Measurements from ENCODE around the gene MMP20. TPM values are rescaled to one million over a fixed set of nuclear protein-coding genes. Genes with fewer than 3 reads are reported as not detected.

MMP20 gene
- total and polyA plus RNA-seq, 8 donors = not detected

DNA sequence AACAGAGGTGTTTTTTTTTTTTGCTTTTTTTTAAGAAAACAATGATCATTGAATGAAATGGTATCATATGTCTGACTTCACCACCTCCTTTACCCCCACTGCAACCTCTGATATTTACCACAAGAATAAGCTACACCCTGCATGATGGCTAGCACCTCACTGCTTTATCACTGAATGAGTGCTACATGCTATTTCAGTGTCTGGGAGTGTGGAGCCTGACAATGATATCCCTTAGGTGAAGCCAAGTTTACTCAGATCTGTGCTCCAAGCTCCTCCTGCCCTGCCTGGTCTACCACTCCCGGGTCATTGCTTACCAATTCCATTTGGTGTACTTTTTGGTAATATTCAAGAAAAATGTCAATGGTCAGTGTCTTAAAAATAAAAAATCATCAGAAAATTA, 21.1 kb downstream of the MMP20 start:
- DNase-seq (no peak), FAIRE-seq (no peak), ATAC-seq (no peak)
- Histone ChIP-seq H3K27me3 (no peaks in the 10 kb centered on the region), H3K4me3 (no peak overlapping the region), H3K27ac (peak overlapping the region in 2 of 4 donors; percentile 70 to 77), H3K4me1 (peaks cover 0 to 5% (median 0%) of the 10 kb centered on the region in 3 donors), H3K9me3 (no peaks in the 10 kb centered on the region), H3K36me3 (no peaks in the 10 kb centered on the region)
- intact Hi-C loops (cut with DNase I) = no loop called here
- no peak for TF ChIP-seq CTCF (IDR thresholded peaks at IDR 0.05)
- 75 to 89% methylated on average over 1 of the region's 1 CpG for WGBS, 2 donors

DNA sequence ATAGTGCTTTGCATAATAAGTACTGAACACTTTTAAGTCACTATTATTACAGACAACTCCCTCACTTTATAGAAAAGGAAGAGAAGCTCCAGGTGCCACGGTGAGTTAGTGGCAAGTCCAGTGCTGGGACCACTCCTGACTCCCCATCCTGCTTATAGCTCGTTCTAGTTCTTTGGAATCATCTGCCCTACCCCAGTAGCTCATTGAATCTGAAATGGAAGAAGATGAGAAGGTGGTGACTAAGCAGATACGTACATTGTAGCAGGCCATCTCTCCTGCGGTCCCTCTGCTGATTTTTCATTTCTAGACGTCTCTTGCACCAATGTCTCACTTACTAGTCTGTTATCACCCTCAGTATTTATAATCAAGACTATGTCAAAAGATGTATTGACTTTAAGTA, 21.6 kb downstream of the MMP20 start:
- intact Hi-C loops (cut with DNase I) = no loop called here
- WGBS, 2 donors = 27 to 56% methylated on average over 5 of the region's 5 CpGs
- H3K36me3 ChIP-seq = no peaks in the 10 kb centered on the region
- ATAC-seq (no peak), DNase-seq (no peak), FAIRE-seq (no peak)
- H3K27me3 ChIP-seq = no peaks in the 10 kb centered on the region
- no peak for TF ChIP-seq CTCF (IDR thresholded peaks at IDR 0.05)
- no peak overlapping the region for H3K4me3 ChIP-seq
- H3K9me3 ChIP-seq = no peaks in the 10 kb centered on the region
- H3K4me1 ChIP-seq = peaks cover 0 to 8% (median 0%) of the 10 kb centered on the region in 3 donors
- peak overlapping the region in 3 of 4 donors; percentile 45 to 77 (median 70) for H3K27ac ChIP-seq

GRCh38 chr11:102603091-102603490, 22.0 kb downstream of the MMP20 start:
- H3K9me3 ChIP-seq = no peaks in the 10 kb centered on the region
- WGBS, 2 donors = 23 to 32% methylated on average over 5 of the region's 5 CpGs
- peak overlapping the region in 3 of 4 donors; percentile 45 to 77 (median 70) for H3K27ac ChIP-seq
- no peak for TF ChIP-seq CTCF (IDR thresholded peaks at IDR 0.05)
- peaks cover 0 to 9% (median 0%) of the 10 kb centered on the region in 3 donors for H3K4me1 ChIP-seq
- peak; percentile 47 to 82 (median 64) for ATAC-seq
- H3K27me3 ChIP-seq = no peaks in the 10 kb centered on the region
- intact Hi-C loops (cut with DNase I) = no loop called here
- no peak for FAIRE-seq
- no peak overlapping the region for H3K4me3 ChIP-seq
- H3K36me3 ChIP-seq = no peaks in the 10 kb centered on the region
- peak in 3 of 6 donors; percentile 18 to 27 (median 26) for DNase-seq

DNA sequence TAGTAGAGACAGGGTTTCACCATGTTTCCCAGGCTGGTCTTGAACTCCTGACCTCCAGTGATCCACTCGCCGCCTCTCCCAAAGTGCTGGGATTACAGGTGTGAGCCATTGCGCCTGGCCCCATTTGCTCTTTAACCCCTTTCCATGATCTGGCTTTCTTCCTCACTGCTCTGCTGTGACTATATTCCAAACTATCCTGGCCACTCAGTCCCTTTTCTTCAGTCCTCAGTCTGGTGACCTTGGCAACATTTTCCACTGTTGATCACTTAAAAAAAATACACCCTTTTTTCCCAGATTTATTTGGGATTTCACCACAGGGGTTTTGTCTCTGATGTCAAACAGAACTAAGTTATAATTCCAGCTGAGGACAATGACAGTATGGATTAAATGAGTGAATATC, 24.5 kb downstream of the MMP20 start:
- Histone ChIP-seq H3K4me1 (peaks cover 0 to 9% (median 0%) of the 10 kb centered on the region in 3 donors), H3K4me3 (no peak overlapping the region), H3K9me3 (no peaks in the 10 kb centered on the region), H3K27ac (peak overlapping the region in 2 of 4 donors; percentile 70 to 77), H3K36me3 (no peaks in the 10 kb centered on the region), H3K27me3 (no peaks in the 10 kb centered on the region)
- ATAC-seq (no peak), DNase-seq (no peak), FAIRE-seq (no peak)
- intact Hi-C loops (cut with DNase I) = no loop called here
- 84 to 88% methylated on average over 3 of the region's 3 CpGs for WGBS, 2 donors
- TF ChIP-seq CTCF (IDR thresholded peaks at IDR 0.05) = no peak

DNA sequence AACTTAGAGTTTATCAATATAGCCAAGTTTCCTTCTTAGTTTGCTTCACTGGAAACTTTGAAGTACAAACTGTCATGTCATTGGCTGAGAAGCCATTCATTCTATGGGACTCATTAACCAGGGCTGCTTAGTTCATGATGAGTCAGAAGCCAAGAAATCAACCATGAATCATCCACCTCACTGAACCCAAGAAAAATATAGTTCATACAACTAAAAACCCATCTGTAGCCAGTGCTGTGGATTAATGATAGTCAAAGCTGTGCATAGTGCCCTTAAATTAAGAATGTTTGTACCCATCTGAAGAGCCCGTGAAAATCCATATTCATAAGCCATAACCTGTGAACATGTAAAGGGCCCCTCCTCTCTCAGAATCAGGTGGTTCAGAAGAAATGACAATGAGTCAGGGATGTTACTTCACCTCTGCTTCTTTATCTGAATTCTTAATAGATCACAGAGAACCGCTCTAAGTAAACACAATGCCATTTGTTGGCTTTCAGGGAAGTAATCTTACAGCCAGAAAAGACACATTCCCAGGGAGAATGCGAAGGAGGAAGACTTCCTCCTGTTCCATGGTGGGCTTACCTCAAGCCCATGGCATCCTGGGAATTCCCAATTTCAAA, 25.4 kb downstream of the MMP20 start:
- H3K9me3 ChIP-seq = no peaks in the 10 kb centered on the region
- intact Hi-C loops (cut with DNase I) = no loop called here
- no peak for TF ChIP-seq CTCF (IDR thresholded peaks at IDR 0.05)
- no peaks in the 10 kb centered on the region for H3K36me3 ChIP-seq
- peak overlapping the region in 2 of 4 donors; percentile 70 to 77 for H3K27ac ChIP-seq
- ATAC-seq (peak; percentile 73 to 91 (median 82)), FAIRE-seq (no peak), DNase-seq (no peak)
- H3K27me3 ChIP-seq = no peaks in the 10 kb centered on the region
- no peak overlapping the region for H3K4me3 ChIP-seq
- 48 to 60% methylated on average over 3 of the region's 3 CpGs for WGBS, 2 donors
- peaks cover 0 to 9% (median 0%) of the 10 kb centered on the region in 3 donors for H3K4me1 ChIP-seq

Data from pancreas (tissue), 10 donors.